Tibial nerve (tissue), 4 donors: ENCODE data around the gene PDLIM7. TPM values are rescaled to one million over a fixed set of nuclear protein-coding genes. Genes with fewer than 3 reads are reported as not detected.

Experiments used
- DNase-seq, 2 donors: peaks; one replicate each; pipeline ENCODE4 v3.0.0-alpha.2; 2019; ENCODE audit warnings: low spot score in 2 of 2
- H3K27ac ChIP-seq, 4 donors: fragments of 200-600 bp; sonication (generic) in 3 of 4; one replicate each; pipeline ENCODE4 v1.5.1; 2017 to 2019; ENCODE audit warnings: mild to moderate bottlenecking in 1 of 4
- H3K27me3 ChIP-seq, 2 donors: fragments of 200-600 bp; sonication (generic) in 1 of 2; one replicate each; pipeline versions ENCODE4 v1.5.1 to v1.6.0; 2017 to 2019
- H3K36me3 ChIP-seq, 3 donors: fragments of 200-600 bp; sonication (generic); one replicate each; pipeline ENCODE4 v1.5.1; 2018 to 2019
- H3K4me1 ChIP-seq, 4 donors: fragments of 200-600 bp; sonication (generic) in 3 of 4; one replicate each; pipeline ENCODE4 v1.5.1; 2017 to 2019
- H3K4me3 ChIP-seq, 4 donors: fragments of 200-600 bp; sonication (generic) in 3 of 4; one replicate each; pipeline ENCODE4 v1.5.1; 2017 to 2019; ENCODE audit warnings: mild to moderate bottlenecking in 1 of 4, moderate library complexity in 1 of 4
- H3K9me3 ChIP-seq, 4 donors: fragments of 200-600 bp; sonication (generic) in 3 of 4; one replicate each; pipeline ENCODE4 v1.5.1; 2017 to 2019
- EP300 ChIP-seq, 2 donors: sonication (generic); formaldehyde crosslinking; IDR thresholded peaks; one replicate each; pipeline ENCODE4 v1.6.1; 2017; ENCODE audit warnings: antibody characterized with exemption in 2 of 2, mild to moderate bottlenecking in 1 of 2
- POLR2A ChIP-seq, 2 donors: fragments of 450-650 bp; IDR thresholded peaks; one replicate each; pipeline ENCODE4 v1.6.1; 2017; ENCODE audit warnings: antibody characterized with exemption in 2 of 2, mild to moderate bottlenecking in 2 of 2, moderate library complexity in 2 of 2
- WGBS, 2 donors: methylation state at CpG; one replicate each; pipeline ENCODE4 v1.1.5; 2018; 5-methylcytosine and 5-hydroxymethylcytosine counted together
- total RNA-seq, 4 donors: library from RNA; depleted of rRNA; stranded (reverse); fragments of >200 nt; gene quantifications; one replicate each; pipeline ENCODE4 v1.1.0, GENCODE V29; 2016
- TF ChIP-seq, protein P1 (sequence below), 5 experiments: fragments of 200-600 bp in 3 of 5; fragments of 450-650 bp in 2 of 5; sonication (generic) in 3 of 5; IDR thresholded peaks; one replicate each; pipeline ENCODE4 v1.5.1; 2016 to 2019; ENCODE audit warnings: antibody characterized with exemption in 5 of 5, mild to moderate bottlenecking in 3 of 5, moderate library complexity in 2 of 5

Gene PDLIM7
- total RNA-seq, 4 donors from 2014 or later = 78.0 to 138 (median 89.9) TPM

DNA sequence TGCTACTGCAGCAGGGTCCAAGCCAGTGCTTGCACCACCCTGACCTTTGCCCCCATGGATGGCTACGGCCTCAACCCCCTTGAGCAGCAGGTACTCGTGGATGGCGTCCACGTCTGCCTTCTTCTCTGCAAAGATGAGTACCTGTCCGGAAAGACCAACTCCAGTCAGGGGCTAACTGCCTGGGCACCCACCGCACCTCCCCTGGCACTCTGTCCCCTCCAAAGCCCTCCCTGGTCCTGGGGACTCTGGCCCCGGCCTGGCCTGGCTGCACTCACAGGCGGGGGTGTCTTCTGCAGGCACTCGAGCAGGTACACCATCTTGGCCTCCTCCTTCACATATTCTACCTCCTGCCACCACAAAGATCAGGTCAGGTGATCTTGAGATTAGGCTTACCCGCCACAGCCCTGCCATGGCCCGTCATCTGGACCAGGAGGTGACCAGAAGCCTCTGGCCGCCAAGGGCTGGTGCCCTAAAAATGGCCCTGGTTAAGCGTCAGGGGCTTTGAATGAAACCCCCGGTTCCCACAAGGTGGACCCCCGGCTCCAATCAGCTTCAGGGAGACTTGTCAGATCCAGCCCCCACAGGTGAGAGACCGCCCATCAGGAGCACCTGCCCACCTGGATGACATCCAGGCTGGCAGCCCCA lies 15.5 kb upstream of the PDLIM7 start:
- Histone ChIP-seq H3K9me3 (no peaks in the 10 kb centered on the region), H3K36me3 (peaks cover 2 to 62% (median 13%) of the 10 kb centered on the region in 3 donors), H3K4me1 (peaks cover 3 to 42% (median 12%) of the 10 kb centered on the region in 4 donors), H3K27ac (no peak overlapping the region), H3K27me3 (no peaks in the 10 kb centered on the region), H3K4me3 (no peak overlapping the region)
- WGBS, 2 donors = 91 to 94% methylated on average over 16 of the region's 16 CpGs
- no peak for TF ChIP-seq POLR2A (IDR thresholded peaks at IDR 0.05)
- TF ChIP-seq, protein P1, sequence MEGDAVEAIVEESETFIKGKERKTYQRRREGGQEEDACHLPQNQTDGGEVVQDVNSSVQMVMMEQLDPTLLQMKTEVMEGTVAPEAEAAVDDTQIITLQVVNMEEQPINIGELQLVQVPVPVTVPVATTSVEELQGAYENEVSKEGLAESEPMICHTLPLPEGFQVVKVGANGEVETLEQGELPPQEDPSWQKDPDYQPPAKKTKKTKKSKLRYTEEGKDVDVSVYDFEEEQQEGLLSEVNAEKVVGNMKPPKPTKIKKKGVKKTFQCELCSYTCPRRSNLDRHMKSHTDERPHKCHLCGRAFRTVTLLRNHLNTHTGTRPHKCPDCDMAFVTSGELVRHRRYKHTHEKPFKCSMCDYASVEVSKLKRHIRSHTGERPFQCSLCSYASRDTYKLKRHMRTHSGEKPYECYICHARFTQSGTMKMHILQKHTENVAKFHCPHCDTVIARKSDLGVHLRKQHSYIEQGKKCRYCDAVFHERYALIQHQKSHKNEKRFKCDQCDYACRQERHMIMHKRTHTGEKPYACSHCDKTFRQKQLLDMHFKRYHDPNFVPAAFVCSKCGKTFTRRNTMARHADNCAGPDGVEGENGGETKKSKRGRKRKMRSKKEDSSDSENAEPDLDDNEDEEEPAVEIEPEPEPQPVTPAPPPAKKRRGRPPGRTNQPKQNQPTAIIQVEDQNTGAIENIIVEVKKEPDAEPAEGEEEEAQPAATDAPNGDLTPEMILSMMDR (IDR thresholded peaks at IDR 0.05) = no peak
- TF ChIP-seq EP300 (IDR thresholded peaks at IDR 0.05) = no peak
- no peak for DNase-seq

DNA sequence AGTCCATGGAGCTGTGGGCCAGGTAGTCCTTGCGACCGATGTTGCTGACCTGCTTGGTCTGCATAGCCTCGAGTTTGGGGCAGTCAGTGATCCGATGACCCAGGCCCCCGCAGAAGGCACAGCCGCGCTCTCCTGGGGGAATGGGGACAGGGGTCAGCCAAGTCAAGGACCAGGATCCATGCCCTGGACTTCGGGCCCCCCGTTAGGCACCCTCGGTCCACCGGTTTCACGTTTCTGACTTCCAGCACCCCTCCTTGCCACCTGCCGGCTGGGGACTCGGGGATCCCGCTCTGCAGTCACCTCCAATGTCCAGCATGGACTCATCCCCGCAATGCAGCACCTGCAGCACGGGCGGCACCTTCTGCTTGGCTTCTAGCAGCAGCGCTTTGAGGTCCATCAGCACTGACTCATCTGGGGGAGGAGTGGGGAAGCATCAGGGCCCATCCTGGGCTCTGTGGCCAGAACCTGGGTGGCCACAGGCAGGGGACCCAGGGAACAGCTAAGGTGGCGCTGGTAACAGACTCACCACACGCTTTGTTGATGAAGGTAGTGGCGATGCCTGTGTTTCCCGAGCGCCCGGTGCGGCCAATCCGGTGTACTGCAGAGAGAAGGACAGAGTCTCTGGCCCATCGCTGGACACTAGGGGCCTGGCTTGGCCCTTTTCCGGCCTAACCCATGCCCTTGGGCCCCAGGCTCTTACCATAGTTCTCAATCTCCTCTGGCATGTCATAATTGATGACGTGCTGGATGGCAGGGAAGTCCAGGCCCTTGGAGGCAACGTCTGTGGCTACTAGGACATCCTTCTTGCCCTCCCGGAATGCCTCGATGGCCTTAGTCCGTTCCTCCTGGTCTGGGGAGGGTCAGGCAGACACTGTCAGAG lies 14.6 kb upstream of the PDLIM7 start:
- 90 to 96% methylated on average over 23 to 26 of the region's 34 CpGs for WGBS, 2 donors
- no peaks in the 10 kb centered on the region for H3K9me3 ChIP-seq
- DNase-seq = no peak
- no peak overlapping the region for H3K27ac ChIP-seq
- H3K27me3 ChIP-seq = no peaks in the 10 kb centered on the region
- H3K4me3 ChIP-seq = no peak overlapping the region
- H3K4me1 ChIP-seq = peaks cover 3 to 38% (median 12%) of the 10 kb centered on the region in 4 donors
- TF ChIP-seq EP300 (IDR thresholded peaks at IDR 0.05) (no peak), POLR2A (IDR thresholded peaks at IDR 0.05) (no peak)
- TF ChIP-seq, protein P1 (IDR thresholded peaks at IDR 0.05) = no peak
- peaks cover 2 to 62% (median 13%) of the 10 kb centered on the region in 3 donors for H3K36me3 ChIP-seq

DNA sequence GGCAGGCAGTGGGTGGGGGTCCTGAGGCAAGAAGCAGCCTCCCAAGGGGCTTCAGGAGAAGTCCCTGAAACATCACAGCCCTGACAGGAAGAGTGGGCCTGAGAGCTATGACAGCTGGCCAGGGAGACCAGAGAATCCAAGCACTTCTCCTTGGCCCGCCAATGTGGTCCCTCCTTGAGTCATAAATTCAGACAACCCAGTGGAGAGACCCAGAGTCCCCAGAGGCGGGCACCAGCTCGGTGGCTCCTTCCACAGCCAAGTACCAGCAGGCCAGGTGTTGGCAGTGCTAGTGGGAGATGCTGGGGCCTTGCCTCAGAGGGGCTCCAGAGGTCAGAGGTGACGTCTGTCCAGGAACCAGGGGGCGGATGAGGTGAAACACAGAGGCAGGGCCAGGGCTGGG lies 13.8 kb upstream of the PDLIM7 start:
- DNase-seq = no peak
- peak overlapping the region in 2 of 4 donors; percentile 59 to 69 for H3K27ac ChIP-seq
- H3K4me1 ChIP-seq = peaks cover 3 to 36% (median 11%) of the 10 kb centered on the region in 4 donors
- H3K4me3 ChIP-seq = no peak overlapping the region
- no peak for TF ChIP-seq POLR2A (IDR thresholded peaks at IDR 0.05)
- TF ChIP-seq, protein P1 (IDR thresholded peaks at IDR 0.05) = no peak
- no peak for TF ChIP-seq EP300 (IDR thresholded peaks at IDR 0.05)
- H3K27me3 ChIP-seq = no peaks in the 10 kb centered on the region
- peaks cover 2 to 62% (median 13%) of the 10 kb centered on the region in 3 donors for H3K36me3 ChIP-seq
- H3K9me3 ChIP-seq = no peaks in the 10 kb centered on the region
- 87 to 90% methylated on average over 5 of the region's 5 CpGs for WGBS, 2 donors

DNA sequence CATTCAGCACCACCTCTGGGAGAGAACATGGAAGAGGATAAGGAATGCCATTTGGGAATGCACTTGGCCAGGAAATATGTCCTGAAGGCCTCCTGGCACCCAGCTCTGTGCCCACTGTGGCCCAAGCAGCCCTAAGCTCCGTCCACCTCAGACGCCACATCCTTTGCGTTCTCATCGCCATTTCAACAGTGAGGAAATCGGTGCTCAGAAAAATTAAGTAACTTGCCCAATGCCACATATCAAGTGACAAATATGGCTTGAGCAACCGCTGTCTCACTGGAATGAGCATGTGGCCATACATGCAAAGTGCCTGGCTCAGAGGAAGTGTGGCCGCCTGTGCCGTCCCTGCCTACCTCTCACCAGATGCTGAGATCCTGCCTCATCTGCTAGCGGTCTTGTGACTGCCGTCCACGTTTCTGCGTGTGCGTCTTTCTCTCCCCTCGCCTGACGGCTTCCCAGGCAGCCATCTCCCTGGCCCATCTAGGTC lies 13.2 kb upstream of the PDLIM7 start:
- Histone ChIP-seq H3K27ac (peak overlapping the region in 2 of 4 donors; percentile 69 to 71), H3K4me1 (peaks cover 3 to 30% (median 6%) of the 10 kb centered on the region in 4 donors), H3K4me3 (no peak overlapping the region), H3K36me3 (peaks cover 2 to 59% (median 13%) of the 10 kb centered on the region in 3 donors), H3K9me3 (no peaks in the 10 kb centered on the region), H3K27me3 (no peaks in the 10 kb centered on the region)
- no peak for DNase-seq
- WGBS, 2 donors = 85 to 93% methylated on average over 15 of the region's 15 CpGs
- TF ChIP-seq POLR2A (IDR thresholded peaks at IDR 0.05) = no peak
- TF ChIP-seq, protein P1 (IDR thresholded peaks at IDR 0.05) = no peak
- TF ChIP-seq EP300 (IDR thresholded peaks at IDR 0.05) = no peak
